Measurements from ENCODE around the gene DOCK6.

DOCK6 gene

GRCh38 chr19:11197291-11198174, 64.8 kb downstream of the DOCK6 start, which contains the start of gene KANK2:
KANK2 (minus strand) TSS chr19:11197545; CDS start chr19:11194511, 3,034 bp downstream.
- Histone ChIP-seq H3K36me3 (replicated peaks) (peaks cover 18% of the 10 kb centered on the region), H3K4me3 (ENCODE audit: low read depth, low read length) (peak within 1 kb of the TSS; percentile 83), H3K27me3 (replicated peaks) (no peaks in the 10 kb centered on the region), H3K27ac (no peak within 1 kb of the TSS)
- DNase-seq = peak; percentile 33
- no peak for TF ChIP-seq CTCF (IDR thresholded peaks at IDR 0.05; ENCODE audit: low read depth, low read length, missing control alignments)
- in situ Hi-C loops (cut with HindIII; ENCODE audit: low pct_ligation_motif_present, low sequenced_read_pairs) = no loop called here

GRCh38 chr19:11196406-11197287, 65.7 kb downstream of the DOCK6 start:
- peak overlapping the region; percentile 83 for H3K4me3 ChIP-seq (ENCODE audit: low read depth, low read length)
- peaks cover 25% of the 10 kb centered on the region for H3K36me3 ChIP-seq (replicated peaks)
- no peak for TF ChIP-seq CTCF (IDR thresholded peaks at IDR 0.05; ENCODE audit: low read depth, low read length, missing control alignments)
- in situ Hi-C loops (cut with HindIII; ENCODE audit: low pct_ligation_motif_present, low sequenced_read_pairs) = no loop called here
- no peaks in the 10 kb centered on the region for H3K27me3 ChIP-seq (replicated peaks)
- no peak for DNase-seq
- H3K27ac ChIP-seq = no peak overlapping the region

DNA sequence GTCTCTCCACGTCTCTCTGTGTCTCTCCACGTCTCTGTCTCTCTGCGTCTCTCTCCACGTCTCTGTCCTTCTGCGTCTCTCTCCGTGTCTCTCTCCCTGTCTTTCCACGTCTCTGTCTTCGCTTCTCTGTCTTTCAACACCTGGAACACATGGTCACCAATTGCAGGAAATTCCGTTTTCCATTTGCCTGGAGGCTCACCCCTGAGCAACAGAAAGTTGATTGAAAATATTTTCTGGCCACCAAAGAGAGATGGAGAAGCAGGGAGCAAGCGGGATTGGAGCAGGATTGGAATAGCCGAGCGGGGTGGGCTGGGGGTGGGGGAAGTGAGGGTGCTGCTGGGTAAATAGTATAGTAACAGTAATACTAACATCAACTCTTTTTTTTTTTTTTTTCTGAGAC, 66.6 kb downstream of the DOCK6 start:
- no peak overlapping the region for H3K27ac ChIP-seq

GRCh38 chr19:11194656-11195558, 67.4 kb downstream of the DOCK6 start:
- in situ Hi-C loops (cut with HindIII; ENCODE audit: low pct_ligation_motif_present, low sequenced_read_pairs) = no loop called here
- Histone ChIP-seq H3K36me3 (replicated peaks) (peaks cover 35% of the 10 kb centered on the region), H3K27ac (no peak overlapping the region), H3K4me3 (ENCODE audit: low read depth, low read length) (peak overlapping the region; percentile 30), H3K27me3 (replicated peaks) (no peaks in the 10 kb centered on the region)
- DNase-seq = no peak
- no peak for TF ChIP-seq CTCF (IDR thresholded peaks at IDR 0.05; ENCODE audit: low read depth, low read length, missing control alignments)

More for the DNA sequence above, 66.6 kb downstream of the DOCK6 start:
- Histone ChIP-seq H3K4me3 (ENCODE audit: low read depth, low read length) (peak overlapping the region; percentile 30), H3K27me3 (replicated peaks) (no peaks in the 10 kb centered on the region), H3K36me3 (replicated peaks) (peaks cover 32% of the 10 kb centered on the region)
- no peak for TF ChIP-seq CTCF (IDR thresholded peaks at IDR 0.05; ENCODE audit: low read depth, low read length, missing control alignments)
- in situ Hi-C loops (cut with HindIII; ENCODE audit: low pct_ligation_motif_present, low sequenced_read_pairs) = no loop called here
- no peak for DNase-seq

DNA sequence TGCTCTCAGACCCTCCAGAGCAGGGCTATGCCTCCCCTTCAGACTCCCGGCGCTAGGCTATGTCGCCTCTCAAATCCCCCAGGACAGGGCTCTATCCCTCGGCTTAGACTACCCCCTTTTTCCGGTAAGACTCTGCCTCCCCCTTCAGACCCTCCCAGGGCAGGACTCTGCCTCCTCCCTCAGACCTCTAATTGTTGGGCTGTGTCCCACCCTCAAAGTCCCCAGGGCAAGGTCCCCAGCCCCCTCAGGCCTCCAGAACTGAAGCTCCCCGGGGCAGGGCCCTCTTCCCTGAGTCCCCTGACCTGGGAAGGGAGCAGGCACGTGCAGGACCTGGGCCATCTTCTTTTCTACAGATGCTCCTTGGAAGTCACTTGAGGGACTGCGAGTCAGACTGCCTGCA, 68.2 kb downstream of the DOCK6 start:
- no peaks in the 10 kb centered on the region for H3K27me3 ChIP-seq (replicated peaks)
- no peak for DNase-seq
- no peak for TF ChIP-seq CTCF (IDR thresholded peaks at IDR 0.05; ENCODE audit: low read depth, low read length, missing control alignments)
- H3K36me3 ChIP-seq (replicated peaks) = peaks cover 35% of the 10 kb centered on the region
- no peak overlapping the region for H3K4me3 ChIP-seq (ENCODE audit: low read depth, low read length)
- in situ Hi-C loops (cut with HindIII; ENCODE audit: low pct_ligation_motif_present, low sequenced_read_pairs) = no loop called here
- H3K27ac ChIP-seq = no peak overlapping the region

Data from brain microvascular endothelial cell (primary cell).